GM13977 (cell line): ENCODE measurements around the gene PXMP2.
"Not testable (repeated sequence)": the region's sequence is repeated elsewhere in the genome, so short reads cannot be mapped to it uniquely, and the experiment has no call there.

Experiments used
- DNase-seq: peaks from one replicate; pipeline ENCODE4 v3.0.0; 2012; ENCODE audit warnings: low spot score
- CTCF ChIP-seq: IDR thresholded peaks from 2 replicates; pipeline ENCODE4 v1.5.1; 2012; ENCODE audit warnings: mild to moderate bottlenecking, control low read depth; ENCODE audit not compliant: insufficient read depth; ENCODE audit errors: extremely low read depth, missing control alignments
- in situ Hi-C: fragments of 300-500 bp; cut with MboI; formaldehyde crosslinking; loops from one replicate; pipeline ENCODE4 v1.12.0; 2022; ENCODE audit warnings: low sequenced_read_pairs, low pct_unique_long_range_greater_than_20kb, mixed read lengths, inconsistent platforms; ENCODE audit not compliant: unreplicated experiment

PXMP2 gene

GRCh38 chr12:132747896-132748295 is 60.5 kb downstream of the PXMP2 start:
- no peak for DNase-seq
- TF ChIP-seq CTCF: no peak
- in situ Hi-C loops: no loop called here

- in situ Hi-C loops: no loop called here
- no peak for DNase-seq
Observed at GRCh38 chr12:132748319-132748718, 60.9 kb downstream of the PXMP2 start.

GRCh38 chr12:132753670-132754069 is 66.3 kb downstream of the PXMP2 start:
- in situ Hi-C loops: not testable (repeated sequence)

More at GRCh38 chr12:132748319-132748718, 60.9 kb downstream of the PXMP2 start:
- no peak for TF ChIP-seq CTCF

GRCh38 chr12:132754160-132754932 is 67.0 kb downstream of the PXMP2 start:
- in situ Hi-C loops: no loop called here
- no peak for TF ChIP-seq CTCF
- no peak for DNase-seq

More at GRCh38 chr12:132753670-132754069, 66.3 kb downstream of the PXMP2 start:
- not testable (repeated sequence) for DNase-seq
